ENCODE data around the gene DLEC1.

DNA sequence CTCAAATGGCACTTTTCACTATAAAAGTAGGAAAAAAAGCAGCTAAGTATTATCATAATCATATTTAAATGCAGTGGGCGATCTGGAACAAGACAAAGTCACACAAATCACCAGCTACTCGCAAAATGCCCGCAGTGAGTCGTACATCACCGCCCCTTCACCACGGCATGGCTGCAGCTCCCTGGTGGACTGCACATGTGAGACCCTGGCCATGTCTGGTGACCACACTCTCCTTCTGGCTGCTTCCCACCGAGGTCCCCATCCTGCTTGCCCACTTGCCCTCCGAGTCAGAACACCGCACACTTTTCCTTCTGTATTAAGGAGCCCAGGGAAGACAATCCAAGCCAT lies 59.3 kb downstream of the DLEC1 start:
- TF ChIP-seq, protein P1, sequence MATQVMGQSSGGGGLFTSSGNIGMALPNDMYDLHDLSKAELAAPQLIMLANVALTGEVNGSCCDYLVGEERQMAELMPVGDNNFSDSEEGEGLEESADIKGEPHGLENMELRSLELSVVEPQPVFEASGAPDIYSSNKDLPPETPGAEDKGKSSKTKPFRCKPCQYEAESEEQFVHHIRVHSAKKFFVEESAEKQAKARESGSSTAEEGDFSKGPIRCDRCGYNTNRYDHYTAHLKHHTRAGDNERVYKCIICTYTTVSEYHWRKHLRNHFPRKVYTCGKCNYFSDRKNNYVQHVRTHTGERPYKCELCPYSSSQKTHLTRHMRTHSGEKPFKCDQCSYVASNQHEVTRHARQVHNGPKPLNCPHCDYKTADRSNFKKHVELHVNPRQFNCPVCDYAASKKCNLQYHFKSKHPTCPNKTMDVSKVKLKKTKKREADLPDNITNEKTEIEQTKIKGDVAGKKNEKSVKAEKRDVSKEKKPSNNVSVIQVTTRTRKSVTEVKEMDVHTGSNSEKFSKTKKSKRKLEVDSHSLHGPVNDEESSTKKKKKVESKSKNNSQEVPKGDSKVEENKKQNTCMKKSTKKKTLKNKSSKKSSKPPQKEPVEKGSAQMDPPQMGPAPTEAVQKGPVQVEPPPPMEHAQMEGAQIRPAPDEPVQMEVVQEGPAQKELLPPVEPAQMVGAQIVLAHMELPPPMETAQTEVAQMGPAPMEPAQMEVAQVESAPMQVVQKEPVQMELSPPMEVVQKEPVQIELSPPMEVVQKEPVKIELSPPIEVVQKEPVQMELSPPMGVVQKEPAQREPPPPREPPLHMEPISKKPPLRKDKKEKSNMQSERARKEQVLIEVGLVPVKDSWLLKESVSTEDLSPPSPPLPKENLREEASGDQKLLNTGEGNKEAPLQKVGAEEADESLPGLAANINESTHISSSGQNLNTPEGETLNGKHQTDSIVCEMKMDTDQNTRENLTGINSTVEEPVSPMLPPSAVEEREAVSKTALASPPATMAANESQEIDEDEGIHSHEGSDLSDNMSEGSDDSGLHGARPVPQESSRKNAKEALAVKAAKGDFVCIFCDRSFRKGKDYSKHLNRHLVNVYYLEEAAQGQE (IDR thresholded peaks at IDR 0.05; ENCODE audit: insufficient read depth in 1 of 2, low read depth in 2 of 2, low read length in 2 of 2), result no peak
- TF ChIP-seq SIN3A (IDR thresholded peaks at IDR 0.05; ENCODE audit: borderline replicate concordance, insufficient read depth, low read length), result no peak

All from PFSK-1 (cell line).